Inflammatory macrophage treated with lipopolysaccharide for 1 hour (primary cell): Measurements from ENCODE around the gene NCS1.

Experiments
- DNase-seq, 2 donors: peaks; one replicate each; pipeline ENCODE4 v3.0.0-alpha.2; 2020 to 2022

The NCS1 gene

DNA sequence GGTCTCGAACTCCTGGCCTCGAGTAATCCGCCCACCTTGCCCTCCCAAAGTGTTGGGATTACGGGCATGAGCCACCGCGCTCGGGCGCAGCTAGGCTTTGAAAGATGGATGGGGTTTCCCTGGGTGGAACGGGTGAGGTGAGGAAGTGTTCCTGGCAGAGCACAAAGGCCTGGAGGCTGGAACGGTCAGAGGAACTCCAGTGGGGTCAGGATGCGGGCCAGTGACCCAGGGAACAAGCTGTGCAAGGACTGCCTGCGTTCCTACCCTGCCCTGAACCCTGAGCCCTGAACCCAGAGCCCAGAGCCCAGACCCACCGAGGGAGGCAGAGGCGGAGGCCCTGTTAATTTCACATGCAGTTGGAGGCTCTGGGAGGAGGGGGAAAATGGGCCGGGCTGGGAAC, 23.4 kb downstream of the NCS1 start:
- no peak for DNase-seq

- no peak for DNase-seq
These were observed 24.4 kb downstream of the NCS1 start for GRCh38 chr9:130196643-130197042.

- DNase-seq = no peak
These were observed 25.2 kb downstream of the NCS1 start for GRCh38 chr9:130197386-130197785.

DNA sequence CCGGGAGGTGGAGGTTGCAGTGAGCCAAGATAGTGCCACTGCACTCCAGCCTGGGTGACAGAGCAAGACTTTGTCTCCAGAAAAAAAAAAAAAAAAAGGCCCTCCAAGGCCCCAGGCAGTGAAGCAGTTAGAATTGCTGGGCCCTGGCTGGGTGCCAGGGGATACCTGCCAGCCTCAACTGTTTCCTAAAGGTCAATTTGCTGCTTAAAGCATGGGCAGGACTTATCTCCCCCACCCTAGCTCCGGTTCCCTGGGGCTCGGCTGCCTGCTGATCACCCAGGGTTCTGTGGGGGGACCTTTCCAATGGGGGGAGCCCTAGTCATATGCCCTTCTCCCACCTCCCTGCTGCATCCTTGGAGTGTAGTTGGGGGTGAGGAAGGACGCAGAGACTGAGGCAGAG, 25.7 kb downstream of the NCS1 start:
- no peak for DNase-seq

DNA sequence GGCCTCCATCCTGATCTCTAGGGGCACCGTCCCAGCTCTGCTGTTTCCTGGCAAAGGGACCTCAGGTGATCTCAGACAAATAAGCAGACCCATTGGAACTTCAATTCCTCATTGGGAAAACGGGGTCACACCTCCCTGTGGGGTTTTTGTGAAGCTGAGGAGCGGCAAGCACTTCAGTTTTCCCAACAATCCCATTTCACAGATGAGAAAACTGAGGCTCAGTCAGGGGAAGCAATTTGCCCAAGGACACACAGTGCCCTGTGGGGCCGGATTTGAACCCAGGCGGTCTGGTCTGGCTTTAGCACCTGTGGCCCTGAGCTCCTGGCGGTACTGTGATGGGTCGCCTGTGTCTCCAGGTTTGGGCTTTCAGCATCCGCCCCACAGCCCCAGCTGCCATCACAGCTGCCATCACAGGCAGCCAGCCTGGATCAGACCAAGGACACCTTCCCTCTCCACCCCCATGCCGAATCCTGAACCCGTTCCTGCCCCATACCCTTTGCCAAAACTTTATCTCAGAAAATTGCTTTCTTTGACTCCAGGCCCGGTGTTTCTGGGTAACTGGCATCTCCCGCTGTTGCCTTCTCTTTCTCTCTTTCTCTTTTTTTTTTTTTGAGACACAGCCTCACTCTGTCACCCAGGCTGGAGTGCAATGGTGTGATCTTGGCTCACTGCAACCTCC, 26.4 kb downstream of the NCS1 start:
- DNase-seq = no peak

DNA sequence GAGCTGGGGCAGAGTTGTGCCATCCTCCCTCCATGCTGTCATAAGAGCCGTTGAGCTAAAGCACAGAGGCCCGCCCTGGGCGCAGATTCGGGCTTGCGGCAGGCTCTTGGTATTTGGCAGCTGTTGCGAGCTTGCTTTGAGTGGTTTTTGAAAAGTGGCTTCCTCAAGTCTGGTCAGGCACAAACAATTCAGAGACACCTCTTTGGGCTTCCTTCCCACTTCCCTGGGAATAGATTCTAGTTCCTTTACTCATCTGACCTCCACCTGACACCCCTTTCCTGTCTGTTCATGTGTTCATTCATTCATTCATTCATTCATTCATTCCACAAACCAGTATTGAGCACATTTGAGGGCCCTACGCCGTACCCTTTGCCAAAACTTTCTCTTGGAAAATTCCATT, 27.4 kb downstream of the NCS1 start:
- no peak for DNase-seq

GRCh38 chr9:130200038-130200849, 28.0 kb downstream of the NCS1 start:
- DNase-seq = no peak

DNA sequence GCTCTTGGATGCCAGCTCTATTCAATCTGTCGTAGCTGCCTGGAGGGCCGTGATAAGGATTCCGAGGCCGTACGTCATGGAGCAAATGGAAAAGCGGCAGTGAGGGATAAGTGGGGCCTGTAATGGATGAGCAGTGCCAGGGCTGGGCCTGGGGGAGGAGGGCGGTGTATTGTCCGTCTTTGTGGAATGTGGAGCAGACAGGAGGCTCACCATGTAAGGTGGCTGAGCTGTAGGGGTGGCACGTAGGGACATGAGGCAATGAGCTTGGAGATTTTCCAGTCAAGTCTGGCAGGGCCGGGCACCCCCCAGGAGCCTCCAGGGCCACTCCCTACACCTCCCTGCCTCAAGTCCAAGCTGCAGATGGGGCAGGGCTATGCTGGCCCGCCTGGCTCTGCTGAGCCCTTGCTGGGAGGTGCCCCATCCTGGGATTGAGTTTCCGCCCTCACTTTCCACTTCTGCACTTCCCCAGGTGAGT, 29.2 kb downstream of the NCS1 start:
- DNase-seq = no peak

- DNase-seq = no peak
These were observed 29.8 kb downstream of the NCS1 start for GRCh38 chr9:130201974-130202373.

- DNase-seq = no peak
These were observed 32.1 kb downstream of the NCS1 start for GRCh38 chr9:130204341-130204740.

- no peak for DNase-seq
These were observed 32.8 kb downstream of the NCS1 start for GRCh38 chr9:130204959-130205358.

GRCh38 chr9:130205912-130206311, 33.7 kb downstream of the NCS1 start:
- DNase-seq = no peak

- no peak for DNase-seq
These were observed 34.4 kb downstream of the NCS1 start for GRCh38 chr9:130206579-130206978.

GRCh38 chr9:130207241-130207992, 35.2 kb downstream of the NCS1 start:
- DNase-seq = no peak

DNA sequence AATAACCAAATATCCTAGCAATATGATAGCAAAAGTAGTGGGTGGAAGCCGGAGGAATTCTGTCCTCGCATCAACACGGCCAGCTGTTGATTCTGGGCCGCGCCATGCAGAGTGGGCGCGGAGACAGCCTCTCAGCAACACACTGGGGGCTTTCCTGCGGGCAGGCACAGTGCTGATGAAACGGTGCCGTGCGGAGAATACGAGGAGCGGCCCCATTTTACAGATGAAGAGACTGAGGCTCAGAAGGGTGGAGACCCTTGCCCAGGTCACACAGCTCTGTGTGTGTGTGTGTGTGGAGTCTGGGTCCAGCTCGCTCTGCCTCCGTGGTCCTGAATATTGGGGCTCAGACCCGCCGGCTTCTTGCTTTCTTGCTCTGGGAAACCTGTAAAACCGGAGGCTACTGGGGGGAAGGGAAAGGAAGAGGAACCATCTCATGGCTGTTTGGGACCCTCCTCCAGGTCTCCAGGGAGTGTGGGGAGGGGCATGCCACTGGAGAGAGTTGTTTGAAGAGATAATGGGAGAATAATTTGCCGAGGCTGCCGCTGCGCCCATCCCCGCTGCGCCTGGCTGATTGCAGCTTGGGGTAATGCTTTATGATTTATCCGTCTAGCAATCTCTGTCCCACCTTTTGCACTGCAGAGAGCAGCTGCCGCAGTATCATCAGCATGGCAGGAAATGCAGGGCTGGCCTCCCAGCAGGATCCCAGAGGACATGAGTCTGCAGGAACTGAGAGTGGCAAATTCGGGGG, 36.6 kb downstream of the NCS1 start:
- no peak for DNase-seq

DNA sequence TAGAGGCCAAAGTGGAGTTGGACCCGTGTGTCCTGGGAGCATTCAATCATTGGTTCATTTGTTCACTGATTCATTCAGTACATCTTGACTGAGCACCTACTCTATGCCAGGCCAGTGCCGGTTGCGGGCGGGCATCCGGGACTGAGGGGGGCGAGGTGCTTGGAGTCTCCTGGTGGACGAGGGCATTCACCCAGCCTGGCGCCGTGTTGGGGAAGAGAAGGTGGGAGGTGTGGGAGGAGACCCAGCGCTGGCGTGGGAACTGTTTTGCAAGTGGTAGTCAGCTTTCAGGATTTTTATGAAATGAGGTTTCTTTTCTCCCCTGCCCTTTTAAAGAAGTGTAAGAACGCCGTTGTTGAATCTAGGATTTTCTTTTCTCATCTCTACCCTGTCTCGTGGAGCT, 37.2 kb downstream of the NCS1 start:
- DNase-seq = no peak

DNA sequence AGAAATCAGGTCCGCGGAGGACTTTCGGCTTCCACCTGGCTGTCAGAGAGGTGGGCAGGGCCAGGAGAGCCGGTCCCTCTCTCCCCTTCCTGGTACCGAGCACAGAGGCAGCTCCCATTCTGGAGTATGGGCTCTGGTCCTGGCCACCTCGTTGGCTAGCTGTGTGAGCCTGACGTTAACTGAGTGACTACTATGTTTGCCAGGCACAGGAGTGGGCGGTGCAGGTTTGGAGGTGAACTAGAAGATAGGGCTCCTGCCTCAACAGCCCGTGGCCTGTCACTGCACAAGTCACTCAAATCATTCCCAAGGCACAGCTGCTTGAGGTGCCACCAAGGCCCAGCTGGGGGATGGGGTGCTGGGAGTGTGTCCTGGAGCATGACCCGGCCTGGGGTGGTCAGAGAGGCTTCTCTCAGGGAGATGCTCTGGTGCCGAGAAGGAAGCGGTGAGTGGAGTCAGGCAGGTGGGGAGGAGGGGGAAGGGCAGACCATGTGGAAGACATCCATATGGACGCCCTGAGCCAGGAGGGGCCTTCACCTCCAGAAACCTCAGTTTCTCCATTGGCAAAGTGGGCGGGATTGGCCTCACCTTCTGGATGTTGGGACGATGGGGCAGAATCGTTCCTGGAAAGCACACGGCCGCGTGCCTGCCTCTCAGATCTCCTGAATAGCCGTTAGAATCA, 39.5 kb downstream of the NCS1 start:
- DNase-seq = no peak

GRCh38 chr9:130212543-130213297, 40.5 kb downstream of the NCS1 start:
- DNase-seq = no peak

DNA sequence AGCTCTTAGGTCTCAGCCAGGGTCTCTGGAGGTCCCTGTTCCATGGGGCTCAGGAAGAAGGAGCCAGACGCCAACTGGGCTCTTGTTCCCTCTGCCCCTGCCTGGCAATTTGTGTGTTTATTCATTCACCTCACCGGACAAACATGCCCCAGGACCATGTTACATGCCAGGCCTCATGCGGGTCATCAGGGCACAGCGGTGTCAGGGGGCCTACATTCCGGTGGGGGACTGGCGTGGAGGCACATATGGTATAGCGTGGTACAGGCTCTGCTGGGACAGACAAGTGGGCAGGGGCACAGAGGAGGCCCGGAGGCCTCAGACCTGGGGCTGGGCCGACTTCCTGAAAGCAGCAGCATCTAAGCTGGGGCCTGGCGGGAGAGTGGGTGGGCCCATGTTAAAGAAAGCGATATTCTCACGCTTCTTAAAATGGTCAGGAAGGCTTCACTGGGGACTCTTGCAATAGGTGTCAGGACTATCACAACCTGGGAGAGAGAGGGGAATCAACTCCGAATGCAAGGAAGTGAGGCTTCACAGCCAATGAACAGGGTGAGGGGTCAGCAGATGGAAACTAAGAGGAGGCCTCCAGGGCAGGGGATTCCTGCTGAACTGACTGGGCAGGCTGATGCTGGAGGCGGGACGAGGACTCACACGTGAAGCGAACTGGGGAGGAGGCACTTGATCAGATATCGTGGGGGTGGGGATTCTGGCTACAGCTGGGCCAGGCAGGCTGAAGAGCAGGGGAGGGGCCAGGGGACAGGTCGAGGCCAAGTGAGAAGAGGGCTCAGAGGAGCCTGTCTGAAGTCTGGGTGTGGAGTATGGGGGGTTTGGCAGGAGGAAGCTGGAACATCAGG, 41.9 kb downstream of the NCS1 start:
- peak in 1 of 2 donors; percentile 14 for DNase-seq

- DNase-seq = no peak
These were observed 42.7 kb downstream of the NCS1 start for GRCh38 chr9:130214776-130215340.
